ENCODE results near the gene TCF20.

Gene TCF20

GRCh38 chr22:42270510-42271190 lies at the start of gene TCF20:
Gene TCF20, minus strand, starts transcription at chr22:42270653. Its CDS starts 55,348 bp downstream, at chr22:42215305.
- peak in 45 of 51 donors; percentile 16 to 80 (median 56) for DNase-seq

DNA sequence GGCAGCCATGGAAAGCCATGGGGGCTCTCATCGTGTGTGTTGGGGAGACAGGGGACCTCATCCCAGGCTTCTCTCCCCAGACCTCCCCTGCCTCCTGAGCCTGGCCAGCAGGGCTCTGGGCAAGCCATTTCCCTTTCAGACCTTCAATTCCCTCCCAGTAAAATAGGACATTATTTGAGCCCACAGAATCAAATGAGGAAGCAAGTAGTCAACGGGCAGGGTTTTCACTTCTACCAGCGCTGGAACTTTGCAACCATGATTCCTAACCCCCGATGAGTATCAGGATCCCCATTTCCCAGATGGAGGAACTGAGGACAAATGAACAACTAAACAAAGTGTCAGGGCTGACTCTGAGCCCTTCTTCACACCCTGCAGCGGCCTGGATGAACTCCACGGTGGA lies 48.9 kb upstream of the TCF20 start:
- no peak for DNase-seq

- DNase-seq, result no peak
Observed at GRCh38 chr22:42318967-42319366, 48.5 kb upstream of the TCF20 start.

- peak in 17 of 51 donors; percentile 13 to 75 (median 34) for DNase-seq
Observed at GRCh38 chr22:42317691-42318547, 47.5 kb upstream of the TCF20 start.

DNA sequence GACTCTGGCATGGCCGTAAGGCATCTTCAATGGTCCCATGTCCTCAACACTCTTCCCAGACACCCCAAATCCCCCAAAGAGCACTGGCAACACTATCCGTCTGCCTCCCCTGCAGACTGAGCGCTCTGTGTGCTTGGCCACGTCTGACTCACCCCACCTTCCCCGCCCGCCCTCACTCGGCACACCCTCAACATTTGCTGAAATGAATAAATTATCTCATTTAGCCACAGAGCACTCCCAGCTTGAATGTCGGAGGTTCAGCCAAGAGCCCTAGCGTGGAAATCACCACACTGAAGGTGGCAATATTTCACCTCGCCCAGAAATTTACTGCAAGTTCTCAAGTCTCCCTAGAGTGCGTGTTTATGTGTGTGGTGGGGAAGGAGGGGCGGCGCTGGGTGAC lies 46.6 kb upstream of the TCF20 start:
- peak in 15 of 51 donors; percentile 10 to 75 (median 25) for DNase-seq

DNA sequence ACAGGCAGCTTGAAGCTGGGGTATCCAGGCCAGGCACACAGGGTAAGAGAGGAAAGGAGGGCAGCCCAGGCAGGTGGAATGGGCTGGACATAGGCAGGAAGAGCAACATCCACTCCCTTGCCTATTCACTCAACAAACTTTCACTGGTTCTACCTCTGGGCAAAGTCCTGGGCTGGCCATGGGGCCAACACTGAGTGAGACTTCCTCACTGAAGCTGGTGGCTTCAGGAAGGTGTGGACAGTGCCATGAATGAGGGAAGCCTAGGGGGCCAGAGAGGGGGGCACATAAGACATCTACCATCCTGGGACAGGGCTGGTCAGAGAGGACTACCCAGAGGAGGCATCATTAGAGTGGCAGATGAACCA lies 44.9 kb upstream of the TCF20 start:
- no peak for DNase-seq

DNA sequence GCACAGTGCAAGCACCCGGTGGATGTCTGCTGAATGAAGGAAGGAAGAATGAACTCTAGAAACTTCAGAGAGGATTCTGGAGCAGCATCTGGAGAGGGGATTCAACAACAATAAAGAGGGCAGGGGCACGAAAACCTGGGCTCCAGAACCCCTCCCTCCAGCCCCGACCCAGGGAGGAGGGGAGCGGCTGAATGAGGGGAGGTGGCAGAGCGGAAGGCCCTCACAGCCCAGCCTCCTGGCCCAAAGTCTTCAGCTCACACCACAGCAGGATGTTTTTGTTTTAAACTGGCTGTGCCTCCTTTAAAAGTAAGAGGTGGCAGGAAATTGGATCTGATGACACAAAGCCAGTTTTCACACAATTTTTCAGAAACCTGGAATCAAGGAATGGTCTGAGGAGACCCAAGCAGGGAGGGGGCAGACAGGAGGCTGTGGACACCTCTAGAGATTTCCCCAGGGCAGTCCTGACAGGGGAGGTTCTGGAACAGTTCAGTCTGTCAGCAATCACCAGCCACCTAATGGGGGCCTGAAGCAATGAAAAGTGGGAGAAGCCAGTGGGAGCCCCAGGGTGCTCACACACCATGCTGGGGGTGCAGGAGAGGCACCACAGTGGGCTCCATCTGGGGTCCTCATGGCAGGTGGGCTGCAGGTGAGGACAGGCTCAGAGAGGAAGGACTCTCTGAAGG lies 44.4 kb upstream of the TCF20 start:
- DNase-seq, result no peak

DNA sequence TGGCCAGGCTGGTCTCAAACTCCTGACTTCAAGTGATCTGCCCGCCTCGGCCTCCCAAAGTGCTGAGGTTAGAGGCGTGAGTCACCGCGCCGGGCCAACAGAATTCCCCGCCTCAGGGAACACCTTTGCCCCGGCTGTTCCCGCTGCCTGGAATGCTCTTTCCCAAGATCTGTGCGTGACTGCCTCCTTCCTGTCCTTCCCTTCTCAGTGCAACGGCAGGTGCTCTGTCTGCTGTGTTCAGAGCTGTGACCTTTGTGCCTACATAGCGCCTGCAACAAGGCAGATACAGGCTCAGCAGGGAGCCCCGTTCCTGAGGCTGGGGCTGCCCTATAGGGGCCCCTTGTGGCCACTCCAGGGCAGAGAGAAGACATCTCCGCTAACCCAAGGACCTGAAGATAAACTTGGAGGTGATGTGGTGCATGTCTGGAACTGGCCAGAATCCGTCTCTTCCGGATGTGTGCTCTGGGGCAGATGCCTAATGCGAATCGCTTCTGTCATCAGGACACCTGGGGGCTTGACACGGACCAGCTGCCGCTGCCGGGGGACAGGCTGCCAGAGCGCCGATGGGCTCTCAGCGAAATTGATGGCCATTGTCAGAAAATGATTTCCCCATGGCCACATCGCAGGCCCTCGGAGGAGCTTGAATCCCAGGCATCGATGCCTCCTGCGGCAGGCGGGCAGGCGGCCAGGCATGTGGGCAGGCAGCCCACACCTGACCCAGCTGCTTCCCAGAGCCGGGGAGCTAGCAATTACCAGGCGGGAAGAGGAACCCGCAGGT lies 43.5 kb upstream of the TCF20 start:
- DNase-seq, result peak in 20 of 51 donors; percentile 11 to 59 (median 24)

DNA sequence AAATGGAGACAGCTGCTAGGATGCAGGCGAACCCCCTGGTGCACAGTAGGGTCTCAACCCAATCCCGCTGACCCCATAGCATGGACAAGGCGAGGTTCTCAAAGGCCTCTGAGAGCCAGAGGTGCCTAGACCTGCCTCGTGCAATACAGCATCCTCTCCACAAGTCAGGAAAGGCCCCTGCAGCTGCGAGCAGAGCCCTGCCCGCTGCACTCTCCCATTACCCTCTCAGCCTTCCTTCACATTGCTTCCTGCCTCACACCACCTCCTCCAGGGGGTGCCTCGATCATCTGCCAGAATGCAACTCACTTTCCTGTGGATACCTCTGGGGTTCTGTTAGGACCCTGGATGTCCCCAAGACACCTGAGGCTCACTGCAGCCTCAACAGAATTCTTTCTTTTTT lies 42.8 kb upstream of the TCF20 start:
- no peak for DNase-seq

DNA sequence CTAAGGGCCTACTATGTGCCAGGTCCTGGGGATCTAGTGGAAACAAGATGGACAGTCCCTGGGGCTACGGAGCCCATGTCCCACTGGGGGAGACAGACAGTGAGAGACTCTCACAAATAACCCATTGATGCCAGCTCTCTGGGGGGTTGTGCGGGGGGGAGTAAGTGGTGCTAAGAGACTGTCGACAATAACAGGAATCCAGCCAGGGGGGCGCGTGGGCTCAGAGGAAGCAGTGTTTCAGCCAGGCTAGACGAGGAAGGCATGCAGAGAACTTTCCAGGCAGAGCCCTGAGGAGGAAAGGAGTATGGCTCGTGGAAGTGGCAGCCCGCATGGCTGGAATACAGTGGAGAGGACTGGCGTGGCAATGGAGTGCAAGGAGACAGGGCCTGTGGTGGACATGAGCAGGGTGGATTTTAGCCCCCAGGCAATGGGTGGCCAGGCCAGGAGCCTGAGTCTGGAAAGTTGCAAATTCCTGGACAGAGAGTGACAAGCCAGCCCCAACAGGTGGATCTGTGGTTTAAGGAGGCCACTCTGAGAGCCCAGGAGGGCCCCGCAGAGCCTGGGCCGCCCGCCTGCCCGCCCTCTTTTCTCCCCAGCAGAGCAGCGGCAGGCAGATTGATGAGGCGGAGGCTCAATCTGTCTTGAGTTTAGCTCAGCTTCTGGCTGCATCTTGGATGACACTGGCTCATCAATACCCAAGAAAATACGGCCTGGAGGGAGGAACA lies 40.0 kb upstream of the TCF20 start:
- DNase-seq, result peak in 9 of 51 donors; percentile 15 to 61 (median 24)

- no peak for DNase-seq
Observed at GRCh38 chr22:42309865-42310264, 39.4 kb upstream of the TCF20 start.

- no peak for DNase-seq
Observed at GRCh38 chr22:42308892-42309468, 38.5 kb upstream of the TCF20 start.

DNA sequence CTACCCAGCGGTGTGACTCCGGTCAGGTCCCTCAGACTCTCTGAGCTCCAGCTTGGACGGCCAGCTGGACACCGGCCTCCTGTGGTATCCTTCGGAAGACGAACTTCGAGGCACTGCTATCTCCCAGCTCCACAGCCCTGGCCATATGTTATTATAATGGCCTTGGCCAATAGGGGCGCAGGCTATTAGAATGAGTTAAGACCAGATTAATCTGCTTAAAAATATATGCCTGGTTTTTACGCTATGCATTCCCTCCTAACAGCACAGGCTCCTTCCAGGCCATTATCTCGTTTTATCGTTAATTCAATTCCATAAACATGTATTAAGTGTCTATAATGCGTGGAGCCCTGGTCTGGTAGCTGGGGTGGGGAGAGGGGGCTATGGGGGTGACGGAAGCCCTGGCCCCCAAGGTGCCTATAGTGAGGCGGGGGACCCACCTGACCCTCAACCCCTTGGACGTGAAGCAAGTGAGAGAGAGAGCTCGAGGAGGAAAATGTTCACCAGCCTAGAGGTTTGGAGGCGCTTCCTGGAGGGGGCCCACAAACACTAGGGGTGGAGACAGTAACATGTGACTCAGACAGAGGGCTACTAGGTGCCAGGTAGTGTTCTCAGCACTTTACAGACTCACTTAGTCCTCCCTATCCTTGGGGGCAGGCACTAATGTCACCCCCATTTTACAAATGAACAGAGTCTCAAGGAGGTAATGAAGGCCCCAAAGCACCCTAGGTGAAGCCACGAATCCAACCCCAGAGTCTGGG lies 37.5 kb upstream of the TCF20 start:
- no peak for DNase-seq

DNA sequence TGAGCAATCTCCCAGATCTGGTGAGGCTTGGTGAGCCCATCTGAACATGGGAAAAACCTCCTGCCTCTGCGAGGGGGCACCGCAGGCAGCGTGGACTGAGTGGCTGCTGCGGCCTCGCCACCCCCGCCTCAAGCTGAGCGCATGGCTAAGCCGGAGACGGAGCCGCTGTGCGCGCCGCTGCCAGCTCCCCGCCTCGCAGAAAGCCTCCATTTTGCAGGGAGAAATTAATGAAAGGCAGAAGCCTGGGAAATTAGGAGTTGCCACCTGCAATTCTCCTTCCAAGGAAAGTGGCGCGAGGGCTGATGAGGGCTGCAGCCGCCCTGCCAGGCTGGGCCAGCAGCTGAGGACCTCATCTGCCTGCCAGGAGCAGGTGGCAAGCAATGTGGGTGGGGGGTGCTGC lies 35.6 kb upstream of the TCF20 start:
- DNase-seq, result no peak

- DNase-seq, result no peak
Observed at GRCh38 chr22:42304324-42304790, 33.9 kb upstream of the TCF20 start.

GRCh38 chr22:42303396-42304323 lies 33.2 kb upstream of the TCF20 start:
- no peak for DNase-seq

DNA sequence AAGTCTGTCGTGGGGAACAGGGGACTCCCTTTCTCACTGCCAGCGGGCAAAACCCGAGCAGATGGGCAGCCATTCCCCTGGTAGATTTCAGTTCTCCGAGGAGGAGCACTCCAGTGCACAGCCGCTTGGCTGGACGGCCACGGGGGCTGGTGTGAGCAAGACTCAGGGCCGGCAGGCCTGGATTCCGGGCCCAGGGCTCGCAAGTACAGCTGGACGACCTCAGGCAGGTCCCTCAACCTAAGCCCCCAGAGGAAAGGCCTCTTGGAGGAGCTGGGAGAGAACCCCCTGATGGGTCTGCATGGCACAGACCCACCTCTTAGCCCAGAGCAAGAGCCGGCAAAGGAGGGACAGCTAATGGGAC lies 31.3 kb upstream of the TCF20 start:
- no peak for DNase-seq

DNA sequence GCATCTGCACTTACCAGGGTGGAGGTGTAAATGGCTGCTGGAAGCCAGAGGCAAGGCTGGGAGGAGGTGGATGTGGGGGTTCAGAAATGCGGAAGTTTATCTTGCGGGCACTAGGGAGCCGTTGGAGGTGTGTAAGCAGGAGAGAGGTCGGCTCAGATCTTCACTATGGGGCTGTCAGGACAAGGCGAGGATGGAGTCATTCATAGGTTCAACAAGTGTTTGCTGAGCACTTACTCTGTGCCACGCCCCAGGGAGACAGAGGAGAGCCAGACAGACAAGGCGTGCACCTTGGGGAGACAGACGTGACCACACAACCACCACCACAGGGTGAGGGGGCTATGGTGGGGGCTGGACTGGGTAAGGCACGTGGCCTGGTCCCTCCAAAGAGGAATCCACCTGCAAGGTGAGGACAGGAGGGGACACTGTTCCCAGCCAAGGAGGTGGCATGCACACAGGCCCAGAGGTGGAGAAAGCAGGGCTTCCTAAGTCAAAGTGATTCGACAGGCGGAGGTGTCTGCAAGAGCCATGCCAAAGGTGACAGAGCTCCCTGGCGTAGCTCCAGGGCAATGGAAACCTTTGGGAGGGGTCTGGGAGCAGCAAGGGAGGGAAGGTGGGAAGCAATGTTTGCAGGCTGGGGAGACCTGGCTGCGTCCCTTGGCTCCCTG lies 30.8 kb upstream of the TCF20 start:
- no peak for DNase-seq
